K562 (cell line): ENCODE data around the gene RITA1. TPM values are rescaled to one million over a fixed set of nuclear protein-coding genes. Genes with fewer than 3 reads are reported as not detected.

Experiments
- BRD9 ChIP-seq: fragments of 450-650 bp; IDR thresholded peaks from 2 replicates; pipeline ENCODE4 v1.6.1; 2018; ENCODE audit warnings: low read depth; ENCODE audit not compliant: partially characterized antibody
- CBX1 ChIP-seq: sonication (generic); IDR thresholded peaks from 2 replicates; pipeline ENCODE4 v1.6.1; 2016; ENCODE audit warnings: antibody characterized with exemption, low read depth, mild to moderate bottlenecking
- ESRRB ChIP-seq: fragments of 250-450 bp; sonication (Bioruptor Pico); IDR thresholded peaks from 2 replicates; pipeline ENCODE4 v1.5.0; 2020; ENCODE audit warnings: mild to moderate bottlenecking, moderate library complexity, borderline replicate concordance
- FOXJ2 ChIP-seq: fragments of 200-800 bp; sonication (Bioruptor generic); IDR thresholded peaks from 2 replicates; pipeline ENCODE4 v1.6.1; 2016; ENCODE audit warnings: missing genetic modification characterization, missing compliant biosample characterization
- MED1 ChIP-seq: sonication (generic); formaldehyde crosslinking; IDR thresholded peaks from 2 replicates; pipeline ENCODE4 v1.8.1; 2023; ENCODE audit warnings: missing genetic modification reagents, borderline replicate concordance
- PCBP1 ChIP-seq: fragments of 200-400 bp; formaldehyde crosslinking; IDR thresholded peaks from 2 replicates; pipeline ENCODE4 v1.6.1; 2018; ENCODE audit warnings: mild to moderate bottlenecking, low read depth, low read length; ENCODE audit not compliant: poor library complexity, severe bottlenecking
- PRPF4 ChIP-seq: fragments of 200-400 bp; formaldehyde crosslinking; IDR thresholded peaks from one replicate; pipeline ENCODE4 v1.6.1; 2017; ENCODE audit warnings: low read length, low read depth, mild to moderate bottlenecking; ENCODE audit not compliant: insufficient read depth, poor library complexity, severe bottlenecking
- RB1 ChIP-seq: fragments of 450-650 bp; IDR thresholded peaks from 2 replicates; pipeline ENCODE4 v1.6.1; 2017; ENCODE audit warnings: low read depth, mild to moderate bottlenecking
- TOE1 ChIP-seq, 2 experiments: fragments of 450-650 bp in 1 of 2; sonication (generic) in 1 of 2; formaldehyde crosslinking in 1 of 2; IDR thresholded peaks; 2 replicates each; pipeline versions ENCODE4 v1.7.1 to v1.8.0; 2016 to 2022; ENCODE audit warnings: borderline replicate concordance in 2 of 2, mild to moderate bottlenecking in 2 of 2, antibody characterized with exemption in 1 of 2, inconsistent platforms in 1 of 2, low read depth in 1 of 2, missing genetic modification reagents in 1 of 2, moderate library complexity in 1 of 2
- ZBTB17 ChIP-seq: fragments of 450-650 bp; formaldehyde crosslinking; IDR thresholded peaks from 2 replicates; pipeline ENCODE4 v1.4.0; 2020; ENCODE audit warnings: mild to moderate bottlenecking
- ZHX1 ChIP-seq: fragments of 150-350 bp; conservative IDR thresholded peaks from 2 replicates; pipeline ENCODE4 v1.6.1; 2014; ENCODE audit warnings: low read length
- ZMIZ1 ChIP-seq, 2 experiments: fragments of 150-350 bp in 1 of 2; IDR thresholded peaks; 2 replicates each; pipeline ENCODE4 v1.6.1; 2012 to 2016; ENCODE audit warnings: low read depth in 2 of 2, low read length in 2 of 2, mild to moderate bottlenecking in 1 of 2, moderate library complexity in 1 of 2
- ZNF76 ChIP-seq: fragments of 250-450 bp; sonication (Bioruptor Pico); IDR thresholded peaks from 2 replicates; pipeline ENCODE4 v1.4.0; 2020; ENCODE audit warnings: mild to moderate bottlenecking, moderate library complexity, borderline replicate concordance
- ZNF764 ChIP-seq: fragments of 250-450 bp; sonication (Bioruptor Pico); IDR thresholded peaks from 2 replicates; pipeline ENCODE4 v1.4.0; 2020; ENCODE audit warnings: low read depth, mild to moderate bottlenecking, moderate library complexity
- polyA plus RNA-seq, 8 experiments: library from polyadenylated mRNA; depleted of rRNA in 4 of 8; stranded (reverse) in 5 of 8; unstranded in 3 of 8; fragments of >200 nt; fragmentation: Nextera tagmentation in 2 of 8; fragmentation: Illumina TruSeq in 1 of 8; extraction: Ambion mirVana in 2 of 8; extraction: Trizol in 1 of 8; gene quantifications; 2 replicates each; pipeline versions ENCODE4 v1.2.1 to v1.2.3, GENCODE V29; 2011 to 2014; ENCODE audit warnings: inconsistent platforms in 1 of 8, missing spikeins in 1 of 8
- total RNA-seq, 7 experiments: library from RNA; depleted of rRNA in 6 of 7; stranded (reverse); fragments of >200 nt in 6 of 7; fragmentation: Illumina TruSeq in 2 of 7; extraction: Trizol in 2 of 7; gene quantifications; 2 replicates each; pipeline versions ENCODE4 v1.2.1 to v1.2.3, GENCODE V29; 2011 to 2021; ENCODE audit warnings: low replicate concordance in 1 of 7
- TF ChIP-seq, protein P1 (sequence below), 2 experiments: IDR thresholded peaks in 1 of 2; conservative IDR thresholded peaks in 1 of 2; 2 replicates each; pipeline ENCODE4 v1.6.1; 2016; ENCODE audit warnings: low read depth in 2 of 2, mild to moderate bottlenecking in 1 of 2, missing compliant biosample characterization in 1 of 2, missing genetic modification characterization in 1 of 2, moderate library complexity in 1 of 2

The RITA1 gene
- total and polyA plus RNA-seq, 9 of the 15 experiments (the other 6 are each of a cell fraction or from before 2014, with no cell fraction given), result 2.8 to 40.4 (median 18.0) TPM

GRCh38 chr12:113185180-113186032 lies at the start of gene RITA1, which contains the start of gene DDX54 (continued):
- TF ChIP-seq, protein P1, sequence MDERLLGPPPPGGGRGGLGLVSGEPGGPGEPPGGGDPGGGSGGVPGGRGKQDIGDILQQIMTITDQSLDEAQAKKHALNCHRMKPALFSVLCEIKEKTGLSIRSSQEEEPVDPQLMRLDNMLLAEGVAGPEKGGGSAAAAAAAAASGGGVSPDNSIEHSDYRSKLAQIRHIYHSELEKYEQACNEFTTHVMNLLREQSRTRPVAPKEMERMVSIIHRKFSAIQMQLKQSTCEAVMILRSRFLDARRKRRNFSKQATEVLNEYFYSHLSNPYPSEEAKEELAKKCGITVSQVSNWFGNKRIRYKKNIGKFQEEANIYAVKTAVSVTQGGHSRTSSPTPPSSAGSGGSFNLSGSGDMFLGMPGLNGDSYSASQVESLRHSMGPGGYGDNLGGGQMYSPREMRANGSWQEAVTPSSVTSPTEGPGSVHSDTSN (CRISPR knock-in tag; IDR thresholded peaks at IDR 0.05; ENCODE audit: low read depth), result no peak
- TF ChIP-seq, protein P1 (tag; conservative IDR thresholded peaks at IDR 0.05; ENCODE audit: low read depth), result no peak
- TF ChIP-seq ESRRB (CRISPR knock-in tag) (no peak), ZNF764 (CRISPR knock-in tag) (no peak), PRPF4 (peak; percentile 53), CBX1 (peak; percentile 95), RB1 (peak; percentile 82; the same call in 1 of the 2 replicates), MED1 (CRISPR knock-in tag) (no peak), PCBP1 (peak; percentile 95), TOE1 (IDR thresholded peaks at IDR 0.05; ENCODE audit: borderline replicate concordance) (peak; percentile 99), TOE1 (CRISPR knock-in tag; IDR thresholded peaks at IDR 0.05; ENCODE audit: borderline replicate concordance, low read depth) (no peak), FOXJ2 (tag) (no peak), ZBTB17 (CRISPR knock-in tag) (no peak; the same call in 1 of the 2 replicates), ZMIZ1 (IDR thresholded peaks at IDR 0.05; ENCODE audit: low read depth in 2 of 2, low read length in 2 of 2) (0 out of 4 replicates have a peak, but pooled peaks of 1 of the 2 experiments have one; percentile 13), ZHX1 (no peak), BRD9 (peak; percentile 72), ZNF76 (peak; percentile 30; the same call in 1 of the 2 replicates)
